Cardiac muscle cell (in vitro differentiated cells and primary cell): ENCODE results near the gene RFC5. TPM values are rescaled to one million over a fixed set of nuclear protein-coding genes. Genes with fewer than 3 reads are reported as not detected.

ENCODE experiments used
- DNase-seq, 2 donors: peaks; one replicate each; pipeline versions ENCODE4 v3.0.0 to v3.0.0-alpha.2; 2010 to 2017; ENCODE audit warnings: low read depth in 1 of 2, low spot score in 1 of 2
- H3K27ac ChIP-seq: fragments of 200-600 bp; sonication (generic); 2 replicates; pipeline ENCODE4 v1.5.1; 2016
- H3K27me3 ChIP-seq: fragments of 200-600 bp; sonication (generic); 2 replicates; pipeline ENCODE4 v1.6.0; 2016; ENCODE audit warnings: control low read depth
- H3K36me3 ChIP-seq: fragments of 200-600 bp; sonication (generic); 2 replicates; pipeline ENCODE4 v1.5.1; 2016; ENCODE audit warnings: control low read depth
- H3K4me1 ChIP-seq: fragments of 200-600 bp; sonication (generic); 2 replicates; pipeline ENCODE4 v1.8.1; 2017; ENCODE audit warnings: low read depth, mild to moderate bottlenecking, mixed run types
- H3K4me3 ChIP-seq: fragments of 200-600 bp; sonication (generic); 2 replicates; pipeline ENCODE4 v1.5.1; 2016; ENCODE audit warnings: mild to moderate bottlenecking
- H3K9me3 ChIP-seq: fragments of 200-600 bp; sonication (generic); 2 replicates; pipeline ENCODE4 v1.5.1; 2017; ENCODE audit warnings: low read depth, mild to moderate bottlenecking, control low read depth
- CTCF ChIP-seq: IDR thresholded peaks from 2 replicates; pipeline ENCODE4 v1.5.1; 2012; ENCODE audit warnings: low read depth, mild to moderate bottlenecking, low read length
- polyA plus RNA-seq: library from polyadenylated mRNA; unstranded; fragments of >200 nt; fragmentation: Nextera tagmentation; extraction: Ambion mirVana; gene quantifications from 2 replicates; pipeline ENCODE4 v1.2.1, GENCODE V29; 2016
- total RNA-seq: library from RNA; depleted of rRNA; stranded (reverse); fragments of >200 nt; gene quantifications from 2 replicates; pipeline ENCODE4 v1.2.3, GENCODE V29; 2016

RFC5 gene
- total and polyA plus RNA-seq, 2 experiments from 2014 or later = 25.6 to 27.4 TPM

DNA sequence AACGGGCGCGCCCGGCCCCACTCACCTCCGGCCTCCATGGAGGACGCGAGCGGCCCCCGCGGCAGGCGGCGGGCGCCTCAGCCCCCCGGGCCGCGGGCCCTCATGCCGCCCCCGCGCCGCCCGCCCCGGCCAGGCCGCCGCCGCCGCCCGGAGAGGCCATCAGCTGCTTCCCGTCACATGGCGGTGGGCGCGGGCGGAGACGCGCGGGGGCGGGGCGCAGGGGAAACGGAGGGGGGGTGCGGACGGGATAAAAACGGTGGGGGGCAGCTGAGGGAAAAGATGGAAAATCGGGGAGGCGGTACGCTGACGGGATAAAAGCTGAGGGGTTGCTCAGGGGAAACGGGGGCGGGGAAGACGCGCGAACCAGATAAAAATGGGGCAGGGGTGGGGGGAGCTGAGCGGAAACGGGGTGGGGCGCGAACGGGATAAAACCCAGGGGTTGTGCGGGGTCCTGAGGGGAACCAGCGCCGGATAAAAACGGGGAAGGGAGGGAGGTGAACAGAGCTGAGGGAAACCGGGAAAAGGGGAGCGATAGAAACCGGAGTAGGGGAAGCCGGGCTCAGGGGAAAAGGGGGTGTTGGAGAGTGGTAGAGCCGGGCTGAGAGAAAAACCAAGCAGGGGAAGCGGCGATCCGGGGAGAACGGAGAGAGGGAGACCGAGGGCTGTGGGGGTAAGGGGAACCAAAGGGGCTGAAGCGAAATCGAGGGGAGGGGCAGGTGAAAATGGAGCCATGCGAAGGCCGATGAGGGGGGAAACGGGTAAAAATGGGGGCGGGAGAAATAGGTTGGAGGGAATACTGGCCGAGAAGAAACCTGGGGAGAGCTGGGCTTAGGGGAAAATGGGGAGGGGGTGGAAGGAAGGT lies 44.7 kb downstream of the RFC5 start, which contains the start of gene WSB2:
TSS of gene WSB2 (minus strand) at position 169 of the 862 bp plus-strand sequence. CDS start at position 38, 131 bp downstream.
- peak; percentile 58 to 74 for DNase-seq
- peak within 1 kb of the TSS; percentile 98 for H3K4me3 ChIP-seq
- H3K27me3 ChIP-seq = no peaks in the 10 kb centered on the region
- no peaks in the 10 kb centered on the region for H3K36me3 ChIP-seq
- H3K27ac ChIP-seq = peak within 1 kb of the TSS; percentile 82
- TF ChIP-seq CTCF = no peak
- H3K9me3 ChIP-seq = no peaks in the 10 kb centered on the region
- H3K4me1 ChIP-seq = peaks cover 15% of the 10 kb centered on the region

DNA sequence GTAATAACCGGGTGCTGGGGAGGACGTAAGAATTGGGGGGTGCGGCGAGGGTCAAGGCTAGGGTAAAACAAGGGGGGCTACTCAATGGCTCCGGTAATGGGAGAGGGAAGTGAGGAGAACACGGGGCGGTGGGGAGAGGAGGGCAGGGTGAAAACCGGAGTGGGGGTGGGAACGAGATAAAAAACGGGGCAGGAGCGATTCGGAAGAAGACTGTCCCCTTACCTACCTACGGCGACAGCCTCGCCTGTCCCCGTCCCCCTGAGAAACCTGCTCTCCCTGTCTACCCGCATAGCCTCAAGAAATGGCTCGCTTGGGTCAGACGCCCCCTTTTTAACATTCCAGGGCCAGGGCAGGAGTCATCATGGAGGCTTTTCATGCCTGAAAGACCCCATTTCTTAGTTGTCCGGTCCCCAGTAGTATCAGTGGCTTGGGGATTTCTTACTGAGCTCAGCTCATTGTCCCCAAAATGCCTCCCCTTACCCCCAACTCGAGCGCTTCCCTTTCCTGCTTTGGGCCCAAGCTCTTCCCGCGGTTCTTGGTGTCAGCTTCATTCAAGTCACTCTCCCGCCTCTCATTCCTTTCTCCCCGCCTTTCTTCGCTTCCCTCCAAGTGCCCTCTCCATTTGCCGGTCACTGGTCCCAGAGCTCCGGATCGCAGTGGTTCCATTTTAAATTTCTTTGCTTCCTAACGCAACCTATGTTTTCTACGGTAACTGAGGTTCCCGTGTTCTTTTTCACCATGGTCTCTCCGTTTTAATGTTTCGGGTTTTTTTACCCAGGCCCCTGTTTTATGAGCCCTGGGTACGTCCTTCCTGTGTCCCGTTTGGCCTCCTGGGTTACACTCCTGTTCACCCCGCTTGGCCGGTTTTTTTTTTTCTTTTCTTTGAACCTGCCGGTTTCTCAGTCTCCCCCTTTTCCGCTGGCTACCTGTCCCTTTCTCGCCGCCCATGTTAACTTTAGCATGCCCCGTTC lies 45.7 kb downstream of the RFC5 start:
- DNase-seq = peak; percentile 47 to 66
- no peak for TF ChIP-seq CTCF

GRCh38 chr12:118063576-118064391 lies 47.3 kb downstream of the RFC5 start:
- H3K27me3 ChIP-seq = no peaks in the 10 kb centered on the region
- DNase-seq = peak in 1 of 2 donors; percentile 53
- no peaks in the 10 kb centered on the region for H3K9me3 ChIP-seq
- H3K36me3 ChIP-seq = no peaks in the 10 kb centered on the region
- TF ChIP-seq CTCF = no peak
- H3K4me3 ChIP-seq = no peak overlapping the region
- no peak overlapping the region for H3K27ac ChIP-seq
- H3K4me1 ChIP-seq = peaks cover 15% of the 10 kb centered on the region

More for the DNA sequence above, 45.7 kb downstream of the RFC5 start:
- H3K36me3 ChIP-seq = no peaks in the 10 kb centered on the region
- H3K9me3 ChIP-seq = no peaks in the 10 kb centered on the region
- no peak overlapping the region for H3K27ac ChIP-seq
- H3K4me3 ChIP-seq = peak overlapping the region; percentile 98
- H3K4me1 ChIP-seq = peaks cover 15% of the 10 kb centered on the region
- no peaks in the 10 kb centered on the region for H3K27me3 ChIP-seq

- Histone ChIP-seq H3K27ac (no peak overlapping the region), H3K9me3 (no peaks in the 10 kb centered on the region), H3K27me3 (no peaks in the 10 kb centered on the region), H3K36me3 (no peaks in the 10 kb centered on the region), H3K4me3 (no peak overlapping the region), H3K4me1 (peaks cover 12% of the 10 kb centered on the region)
- no peak for DNase-seq
- TF ChIP-seq CTCF = peak; percentile 14
Observed at GRCh38 chr12:118064608-118065007, 48.1 kb downstream of the RFC5 start.

DNA sequence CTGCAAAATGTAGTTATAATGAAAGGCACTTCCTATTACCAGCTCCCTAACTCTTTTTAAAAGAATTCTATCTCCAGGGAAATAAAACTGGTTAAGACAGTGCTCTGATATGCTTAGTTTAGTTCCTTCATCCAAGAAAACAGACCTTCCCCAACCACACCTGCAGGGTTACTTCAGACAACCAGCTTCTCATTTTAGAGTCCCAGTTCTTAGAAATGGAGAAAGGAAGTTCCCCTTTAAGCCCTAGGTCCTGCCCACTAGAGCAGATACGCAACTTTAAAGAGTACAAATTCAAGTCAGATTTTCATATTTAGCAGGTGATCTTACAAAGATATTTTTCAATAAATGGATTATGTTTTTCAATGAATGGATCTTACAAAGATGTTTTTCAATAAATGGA lies 48.9 kb downstream of the RFC5 start:
- Histone ChIP-seq H3K27me3 (no peaks in the 10 kb centered on the region), H3K27ac (no peak overlapping the region), H3K4me3 (no peak overlapping the region), H3K9me3 (no peaks in the 10 kb centered on the region), H3K4me1 (peaks cover 5% of the 10 kb centered on the region), H3K36me3 (no peaks in the 10 kb centered on the region)
- TF ChIP-seq CTCF = no peak
- no peak for DNase-seq
